Large intestine (tissue), 3 donors: ENCODE results near the gene SHISA7. TPM values are rescaled to one million over a fixed set of nuclear protein-coding genes. Genes with fewer than 3 reads are reported as not detected.
A peak's percentile ranks its signal among the peaks of the same experiment; 100 is the strongest.

ENCODE experiments used
- DNase-seq, 2 donors: peaks; one replicate each; pipeline versions ENCODE4 v3.0.0 to v3.0.0-alpha.2; 2013
- H3K27ac ChIP-seq: one replicate; pipeline ENCODE4 v1.5.1; 2013; ENCODE audit warnings: low read length
- H3K27me3 ChIP-seq: 2 replicates; pipeline ENCODE4 v1.6.1; 2013; ENCODE audit warnings: low read length; ENCODE audit not compliant: control insufficient read depth, insufficient read depth
- H3K36me3 ChIP-seq: 2 replicates; pipeline ENCODE4 v1.6.1; 2013; ENCODE audit warnings: low read length; ENCODE audit not compliant: control insufficient read depth, insufficient read depth
- H3K4me1 ChIP-seq: one replicate; pipeline ENCODE4 v1.6.1; 2013; ENCODE audit warnings: low read length; ENCODE audit not compliant: control insufficient read depth, insufficient read depth
- H3K4me3 ChIP-seq: one replicate; pipeline ENCODE4 v1.5.1; 2013; ENCODE audit warnings: low read length
- H3K9me3 ChIP-seq: one replicate; pipeline ENCODE4 v1.6.1; 2013; ENCODE audit warnings: mild to moderate bottlenecking, low read depth, low read length, moderate library complexity; ENCODE audit not compliant: control insufficient read depth
- WGBS: methylation state at CpG from one replicate; pipeline ENCODE4 v1.1.5; 2013; ENCODE audit warnings: low lambda C conversion rate; ENCODE audit not compliant: insufficient coverage; 5-methylcytosine and 5-hydroxymethylcytosine counted together
- polyA plus RNA-seq: library from polyadenylated mRNA; unstranded; fragments of 120-200 nt; gene quantifications from one replicate; pipeline ENCODE4 v1.2.1, GENCODE V29; 2013

SHISA7 gene
- polyA plus RNA-seq, 1 donor: 1.1 TPM

- Histone ChIP-seq H3K27me3 (peaks cover 84% of the 10 kb centered on the region), H3K9me3 (peaks cover 9% of the 10 kb centered on the region), H3K27ac (no peak overlapping the region), H3K4me3 (no peak overlapping the region), H3K4me1 (peaks cover 4% of the 10 kb centered on the region), H3K36me3 (no peaks in the 10 kb centered on the region)
- DNase-seq: no peak
- WGBS: no CpG with 5 or more reads among the region's 72 CpGs
These were observed 633 bp downstream of the SHISA7 start for GRCh38 chr19:55442372-55442961.

GRCh38 chr19:55441692-55442321 lies 1.3 kb downstream of the SHISA7 start:
- Histone ChIP-seq H3K9me3 (peaks cover 9% of the 10 kb centered on the region), H3K27ac (no peak overlapping the region), H3K36me3 (no peaks in the 10 kb centered on the region), H3K27me3 (peaks cover 80% of the 10 kb centered on the region), H3K4me3 (no peak overlapping the region), H3K4me1 (peaks cover 4% of the 10 kb centered on the region)
- WGBS: no CpG with 5 or more reads among the region's 39 CpGs
- DNase-seq: no peak

- WGBS: 60% methylated on average over 1 of the region's 21 CpGs
- H3K9me3 ChIP-seq: peaks cover 9% of the 10 kb centered on the region
These were observed 1.8 kb downstream of the SHISA7 start for GRCh38 chr19:55441319-55441691.

GRCh38 chr19:55440411-55441105 lies 2.5 kb downstream of the SHISA7 start:
- peaks cover 74% of the 10 kb centered on the region for H3K27me3 ChIP-seq
- WGBS: no CpG with 5 or more reads among the region's 39 CpGs
- no peaks in the 10 kb centered on the region for H3K36me3 ChIP-seq
- no peak overlapping the region for H3K4me3 ChIP-seq
- peaks cover 9% of the 10 kb centered on the region for H3K9me3 ChIP-seq
- no peak for DNase-seq
- H3K27ac ChIP-seq: no peak overlapping the region
- H3K4me1 ChIP-seq: peaks cover 4% of the 10 kb centered on the region

More at GRCh38 chr19:55441319-55441691, 1.8 kb downstream of the SHISA7 start:
- Histone ChIP-seq H3K36me3 (no peaks in the 10 kb centered on the region), H3K4me3 (no peak overlapping the region), H3K27ac (no peak overlapping the region), H3K4me1 (peaks cover 4% of the 10 kb centered on the region), H3K27me3 (peaks cover 79% of the 10 kb centered on the region)
- no peak for DNase-seq

GRCh38 chr19:55439052-55439451 lies 4.0 kb downstream of the SHISA7 start:
- Histone ChIP-seq H3K4me3 (no peak overlapping the region), H3K36me3 (no peaks in the 10 kb centered on the region), H3K27ac (no peak overlapping the region), H3K27me3 (peaks cover 61% of the 10 kb centered on the region), H3K4me1 (peaks cover 4% of the 10 kb centered on the region), H3K9me3 (peaks cover 16% of the 10 kb centered on the region)
- no peak for DNase-seq
- WGBS: 63% methylated on average over 2 of the region's 5 CpGs

- WGBS: no CpG with 5 or more reads among the region's 17 CpGs
These were observed 5.7 kb downstream of the SHISA7 start for GRCh38 chr19:55437410-55437809.

GRCh38 chr19:55436847-55437246 lies 6.3 kb downstream of the SHISA7 start:
- H3K36me3 ChIP-seq: no peaks in the 10 kb centered on the region
- no peak for DNase-seq
- H3K4me1 ChIP-seq: peaks cover 4% of the 10 kb centered on the region
- no CpG with 5 or more reads among the region's 8 CpGs for WGBS
- H3K4me3 ChIP-seq: no peak overlapping the region
- H3K27ac ChIP-seq: no peak overlapping the region
- H3K9me3 ChIP-seq: peaks cover 15% of the 10 kb centered on the region
- peaks cover 63% of the 10 kb centered on the region for H3K27me3 ChIP-seq

More at GRCh38 chr19:55437410-55437809, 5.7 kb downstream of the SHISA7 start:
- Histone ChIP-seq H3K4me3 (no peak overlapping the region), H3K9me3 (peaks cover 17% of the 10 kb centered on the region), H3K4me1 (peaks cover 4% of the 10 kb centered on the region), H3K36me3 (no peaks in the 10 kb centered on the region), H3K27me3 (peaks cover 60% of the 10 kb centered on the region), H3K27ac (no peak overlapping the region)
- peak in 1 of 2 donors; percentile 50 for DNase-seq

GRCh38 chr19:55435020-55435419 lies 8.1 kb downstream of the SHISA7 start:
- no CpG with 5 or more reads among the region's 4 CpGs for WGBS
- no peak overlapping the region for H3K27ac ChIP-seq
- no peak for DNase-seq
- H3K4me3 ChIP-seq: no peak overlapping the region
- H3K9me3 ChIP-seq: peaks cover 7% of the 10 kb centered on the region
- H3K4me1 ChIP-seq: no peaks in the 10 kb centered on the region
- peaks cover 49% of the 10 kb centered on the region for H3K27me3 ChIP-seq
- H3K36me3 ChIP-seq: no peaks in the 10 kb centered on the region

- Histone ChIP-seq H3K27ac (no peak overlapping the region), H3K36me3 (no peaks in the 10 kb centered on the region), H3K4me3 (no peak overlapping the region), H3K9me3 (peaks cover 7% of the 10 kb centered on the region), H3K27me3 (peaks cover 43% of the 10 kb centered on the region), H3K4me1 (no peaks in the 10 kb centered on the region)
- no CpG with 5 or more reads among the region's 4 CpGs for whole genome bisulfite sequencing
- no peak for DNase-seq
These were observed 8.7 kb downstream of the SHISA7 start for GRCh38 chr19:55434356-55434919.

- no CpG with 5 or more reads among the region's 48 CpGs for WGBS
- Histone ChIP-seq H3K4me1 (no peaks in the 10 kb centered on the region), H3K4me3 (no peak overlapping the region), H3K36me3 (no peaks in the 10 kb centered on the region), H3K27ac (no peak overlapping the region), H3K27me3 (peaks cover 39% of the 10 kb centered on the region), H3K9me3 (peaks cover 7% of the 10 kb centered on the region)
- DNase-seq: no peak
These were observed 9.8 kb downstream of the SHISA7 start for GRCh38 chr19:55433292-55433691.
